ENCODE measurements around the gene TPCN2. TPM values are rescaled to one million over a fixed set of nuclear protein-coding genes. Genes with fewer than 3 reads are reported as not detected.

TPCN2 gene
- total RNA-seq, 1 donor from 2014 or later, result 31.4 TPM

GRCh38 chr11:69063652-69064260, 15.0 kb downstream of the TPCN2 start:
- H3K27ac Mint-ChIP-seq (ENCODE audit: unreplicated experiment), result no peak overlapping the region

GRCh38 chr11:69064394-69064957, 15.7 kb downstream of the TPCN2 start:
- Mint-ChIP-seq H3K36me3 (ENCODE audit: low read depth, unreplicated experiment) (peaks cover 21% of the 10 kb centered on the region), H3K4me3 (ENCODE audit: unreplicated experiment) (no peak overlapping the region), H3K4me1 (ENCODE audit: unreplicated experiment) (no peaks in the 10 kb centered on the region), H3K27ac (ENCODE audit: unreplicated experiment) (no peak overlapping the region), H3K9me3 (ENCODE audit: unreplicated experiment) (no peaks in the 10 kb centered on the region), H3K27me3 (ENCODE audit: unreplicated experiment) (peaks cover 10% of the 10 kb centered on the region)
- no peak for TF ChIP-seq CTCF (IDR thresholded peaks at IDR 0.05; ENCODE audit: unreplicated experiment)
- DNase-seq (ENCODE audit: low spot score), result no peak

More at GRCh38 chr11:69063652-69064260, 15.0 kb downstream of the TPCN2 start:
- H3K4me1 Mint-ChIP-seq (ENCODE audit: unreplicated experiment), result no peaks in the 10 kb centered on the region
- peaks cover 10% of the 10 kb centered on the region for H3K27me3 Mint-ChIP-seq (ENCODE audit: unreplicated experiment)
- no peak for DNase-seq (ENCODE audit: low spot score)
- no peaks in the 10 kb centered on the region for H3K9me3 Mint-ChIP-seq (ENCODE audit: unreplicated experiment)
- no peak for TF ChIP-seq CTCF (IDR thresholded peaks at IDR 0.05; ENCODE audit: unreplicated experiment)
- no peak overlapping the region for H3K4me3 Mint-ChIP-seq (ENCODE audit: unreplicated experiment)
- H3K36me3 Mint-ChIP-seq (ENCODE audit: low read depth, unreplicated experiment), result peaks cover 21% of the 10 kb centered on the region

- TF ChIP-seq CTCF (IDR thresholded peaks at IDR 0.05; ENCODE audit: unreplicated experiment), result no peak
- Mint-ChIP-seq H3K4me1 (ENCODE audit: unreplicated experiment) (no peaks in the 10 kb centered on the region), H3K4me3 (ENCODE audit: unreplicated experiment) (no peak overlapping the region), H3K27ac (ENCODE audit: unreplicated experiment) (no peak overlapping the region), H3K36me3 (ENCODE audit: low read depth, unreplicated experiment) (peaks cover 16% of the 10 kb centered on the region), H3K27me3 (ENCODE audit: unreplicated experiment) (peaks cover 10% of the 10 kb centered on the region), H3K9me3 (ENCODE audit: unreplicated experiment) (no peaks in the 10 kb centered on the region)
- no peak for DNase-seq (ENCODE audit: low spot score)
Measured at GRCh38 chr11:69065147-69065710, 16.5 kb downstream of the TPCN2 start.

- H3K4me1 Mint-ChIP-seq (ENCODE audit: unreplicated experiment), result no peaks in the 10 kb centered on the region
- TF ChIP-seq CTCF (IDR thresholded peaks at IDR 0.05; ENCODE audit: unreplicated experiment), result no peak
- DNase-seq (ENCODE audit: low spot score), result no peak
- H3K9me3 Mint-ChIP-seq (ENCODE audit: unreplicated experiment), result no peaks in the 10 kb centered on the region
- no peak overlapping the region for H3K27ac Mint-ChIP-seq (ENCODE audit: unreplicated experiment)
- H3K27me3 Mint-ChIP-seq (ENCODE audit: unreplicated experiment), result peaks cover 4% of the 10 kb centered on the region
- H3K4me3 Mint-ChIP-seq (ENCODE audit: unreplicated experiment), result no peak overlapping the region
- H3K36me3 Mint-ChIP-seq (ENCODE audit: low read depth, unreplicated experiment), result peaks cover 14% of the 10 kb centered on the region
Measured at GRCh38 chr11:69066122-69067112, 17.7 kb downstream of the TPCN2 start.
